Stomach (tissue), 9 donors: Measurements from ENCODE around the gene ADARB2. TPM values are rescaled to one million over a fixed set of nuclear protein-coding genes. Genes with fewer than 3 reads are reported as not detected.

Source experiments
- DNase-seq, 2 donors: peaks; one replicate each; pipeline versions ENCODE4 v3.0.0 to v3.0.0-alpha.2; 2013 to 2019
- H3K27ac ChIP-seq, 5 donors: fragments of 200-600 bp in 4 of 5; sonication (generic) in 4 of 5; one replicate each; pipeline ENCODE4 v1.5.1; 2013 to 2019; ENCODE audit warnings: mild to moderate bottlenecking in 1 of 5, moderate library complexity in 1 of 5
- H3K27me3 ChIP-seq, 3 donors: fragments of 200-600 bp; sonication (generic); one replicate each; pipeline ENCODE4 v1.5.1; 2017 to 2019; ENCODE audit warnings: mixed run types in 1 of 3
- H3K36me3 ChIP-seq, 4 donors: fragments of 200-600 bp; sonication (generic); 1 replicate in 3 of 4; 2 replicates in 1 of 4; pipeline ENCODE4 v1.5.1; 2016 to 2019
- H3K4me1 ChIP-seq, 4 donors: fragments of 200-600 bp; sonication (generic); one replicate each; pipeline ENCODE4 v1.5.1; 2016 to 2019
- H3K4me3 ChIP-seq, 4 donors: fragments of 200-600 bp; sonication (generic) in 3 of 4; one replicate each; pipeline ENCODE4 v1.5.1; 2016 to 2019; ENCODE audit warnings: mild to moderate bottlenecking in 1 of 4
- H3K9me3 ChIP-seq, 4 donors: fragments of 200-600 bp; sonication (generic); one replicate each; pipeline ENCODE4 v1.5.1; 2016 to 2019
- EP300 ChIP-seq: sonication (generic); formaldehyde crosslinking; IDR thresholded peaks from one replicate; pipeline ENCODE4 v1.6.1; 2017; ENCODE audit warnings: antibody characterized with exemption
- POLR2A ChIP-seq, 4 donors: fragments of 450-650 bp; IDR thresholded peaks; one replicate each; pipeline ENCODE4 v1.6.1; 2016; ENCODE audit warnings: antibody characterized with exemption in 4 of 4, control low read depth in 2 of 4, mild to moderate bottlenecking in 1 of 4, moderate library complexity in 1 of 4
- POLR2AphosphoS5 ChIP-seq, 3 donors: sonication (generic); formaldehyde crosslinking; IDR thresholded peaks; one replicate each; pipeline ENCODE4 v1.6.1; 2016; ENCODE audit warnings: antibody characterized with exemption in 3 of 3
- WGBS, 5 donors: extraction: QIAGEN DNeasy Blood & Tissue Kit in 3 of 5; methylation state at CpG; one replicate each; pipeline versions ENCODE4 v1.1.5 to v1.1.7; 2013 to 2018; 5-methylcytosine and 5-hydroxymethylcytosine counted together
- intact Hi-C: fragments of 100-400 bp; cut with DNase I; formaldehyde crosslinking; loops from one replicate; pipeline ENCODE4 v1.15.1; 2023; ENCODE audit warnings: low total_unique reads
- polyA plus RNA-seq, 3 donors: library from polyadenylated mRNA; stranded (reverse); fragments of 200-250 nt; gene quantifications; one replicate each; pipeline ENCODE4 v1.2.3, GENCODE V29; 2013
- total RNA-seq, 5 donors: library from RNA; depleted of rRNA; stranded (reverse); fragments of >200 nt; gene quantifications; one replicate each; pipeline versions ENCODE4 v1.1.0 to v1.2.3, GENCODE V29; 2014 to 2016
- TF ChIP-seq, protein P1 (sequence below), 7 experiments: fragments of 450-650 bp in 4 of 7; fragments of 200-600 bp in 3 of 7; sonication (generic) in 3 of 7; IDR thresholded peaks; one replicate each; pipeline ENCODE4 v1.5.1; 2016 to 2019; ENCODE audit warnings: antibody characterized with exemption in 7 of 7, control low read depth in 2 of 7, mild to moderate bottlenecking in 1 of 7
- donor health status: healthy with polysubstance abuse.
- donor health status: Bipolar disorder and iron deficiency.
- donor health status: healthy.

Gene ADARB2
- total and polyA plus RNA-seq, 8 donors, result 0.55 to 4.1 (median 1.4) TPM; not detected in 1

DNA sequence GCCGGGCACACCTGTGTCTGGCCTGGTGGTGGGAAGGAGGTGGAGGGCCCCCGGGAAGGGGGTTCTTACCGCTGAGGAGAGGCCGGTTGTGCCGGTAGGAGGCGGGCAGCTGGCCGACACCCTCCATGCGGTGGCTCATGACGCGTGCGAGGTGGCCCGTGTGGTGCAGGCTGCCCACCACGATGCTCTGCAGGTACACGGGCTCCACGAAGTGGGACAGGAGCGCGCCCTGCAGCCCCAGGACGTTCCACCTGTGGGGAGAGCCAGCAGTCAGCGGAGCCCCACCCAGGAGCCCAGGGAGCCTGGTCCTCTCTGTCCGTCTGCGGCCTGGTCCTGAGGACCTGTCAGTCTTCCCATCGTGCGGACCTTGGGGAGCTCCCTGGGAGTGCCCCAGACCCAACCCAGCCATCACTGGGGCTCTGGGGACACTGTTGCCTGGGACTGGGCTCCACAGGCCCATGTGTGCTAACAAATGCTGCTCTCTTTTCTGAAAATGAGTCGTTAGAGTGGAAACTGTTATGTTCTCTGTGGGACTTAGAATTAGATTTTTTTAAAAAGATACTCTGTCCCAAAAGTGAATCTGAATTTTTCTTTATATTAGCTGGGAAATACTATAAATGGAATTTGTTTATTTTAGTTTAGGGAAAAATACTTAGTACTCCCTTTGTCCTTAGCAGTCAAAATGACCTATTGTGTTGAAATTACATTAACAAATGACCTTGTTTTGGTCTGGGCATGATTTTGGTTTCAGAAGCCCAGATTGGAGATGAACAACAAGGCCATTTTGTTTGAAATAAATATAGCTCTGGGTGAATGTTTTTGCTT, 537.2 kb downstream of the ADARB2 start:
- H3K9me3 ChIP-seq, result no peaks in the 10 kb centered on the region
- WGBS, 5 donors, result 85 to 92% (median 91%) methylated on average over 19 to 24 of the region's 24 CpGs
- H3K27ac ChIP-seq, result no peak overlapping the region
- peak in 1 of 2 donors; percentile 18 for DNase-seq
- no peak overlapping the region for H3K4me3 ChIP-seq
- intact Hi-C loops, result no loop called here
- peaks cover 0 to 21% (median 0%) of the 10 kb centered on the region in 3 donors for H3K27me3 ChIP-seq
- no peak for TF ChIP-seq POLR2A (IDR thresholded peaks at IDR 0.05)
- TF ChIP-seq, protein P1, sequence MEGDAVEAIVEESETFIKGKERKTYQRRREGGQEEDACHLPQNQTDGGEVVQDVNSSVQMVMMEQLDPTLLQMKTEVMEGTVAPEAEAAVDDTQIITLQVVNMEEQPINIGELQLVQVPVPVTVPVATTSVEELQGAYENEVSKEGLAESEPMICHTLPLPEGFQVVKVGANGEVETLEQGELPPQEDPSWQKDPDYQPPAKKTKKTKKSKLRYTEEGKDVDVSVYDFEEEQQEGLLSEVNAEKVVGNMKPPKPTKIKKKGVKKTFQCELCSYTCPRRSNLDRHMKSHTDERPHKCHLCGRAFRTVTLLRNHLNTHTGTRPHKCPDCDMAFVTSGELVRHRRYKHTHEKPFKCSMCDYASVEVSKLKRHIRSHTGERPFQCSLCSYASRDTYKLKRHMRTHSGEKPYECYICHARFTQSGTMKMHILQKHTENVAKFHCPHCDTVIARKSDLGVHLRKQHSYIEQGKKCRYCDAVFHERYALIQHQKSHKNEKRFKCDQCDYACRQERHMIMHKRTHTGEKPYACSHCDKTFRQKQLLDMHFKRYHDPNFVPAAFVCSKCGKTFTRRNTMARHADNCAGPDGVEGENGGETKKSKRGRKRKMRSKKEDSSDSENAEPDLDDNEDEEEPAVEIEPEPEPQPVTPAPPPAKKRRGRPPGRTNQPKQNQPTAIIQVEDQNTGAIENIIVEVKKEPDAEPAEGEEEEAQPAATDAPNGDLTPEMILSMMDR (IDR thresholded peaks at IDR 0.05), result no peak
- TF ChIP-seq POLR2AphosphoS5 (IDR thresholded peaks at IDR 0.05), result no peak
- no peak for TF ChIP-seq EP300
- H3K36me3 ChIP-seq, result no peaks in the 10 kb centered on the region
- H3K4me1 ChIP-seq, result no peaks in the 10 kb centered on the region

- Histone ChIP-seq H3K4me3 (no peak overlapping the region), H3K9me3 (no peaks in the 10 kb centered on the region), H3K27ac (no peak overlapping the region), H3K36me3 (no peaks in the 10 kb centered on the region), H3K4me1 (no peaks in the 10 kb centered on the region), H3K27me3 (peaks cover 0 to 21% (median 0%) of the 10 kb centered on the region in 3 donors)
- DNase-seq, result peak in 1 of 2 donors; percentile 22
- WGBS, 5 donors, result 67 to 81% (median 81%) methylated on average over 6 to 17 of the region's 17 CpGs
- TF ChIP-seq, protein P1 (IDR thresholded peaks at IDR 0.05), result no peak
- no peak for TF ChIP-seq POLR2A (IDR thresholded peaks at IDR 0.05)
- TF ChIP-seq POLR2AphosphoS5 (IDR thresholded peaks at IDR 0.05), result no peak
- no peak for TF ChIP-seq EP300
- intact Hi-C loops, result no loop called here
Measured at GRCh38 chr10:1199345-1199673, 538.0 kb downstream of the ADARB2 start.

DNA sequence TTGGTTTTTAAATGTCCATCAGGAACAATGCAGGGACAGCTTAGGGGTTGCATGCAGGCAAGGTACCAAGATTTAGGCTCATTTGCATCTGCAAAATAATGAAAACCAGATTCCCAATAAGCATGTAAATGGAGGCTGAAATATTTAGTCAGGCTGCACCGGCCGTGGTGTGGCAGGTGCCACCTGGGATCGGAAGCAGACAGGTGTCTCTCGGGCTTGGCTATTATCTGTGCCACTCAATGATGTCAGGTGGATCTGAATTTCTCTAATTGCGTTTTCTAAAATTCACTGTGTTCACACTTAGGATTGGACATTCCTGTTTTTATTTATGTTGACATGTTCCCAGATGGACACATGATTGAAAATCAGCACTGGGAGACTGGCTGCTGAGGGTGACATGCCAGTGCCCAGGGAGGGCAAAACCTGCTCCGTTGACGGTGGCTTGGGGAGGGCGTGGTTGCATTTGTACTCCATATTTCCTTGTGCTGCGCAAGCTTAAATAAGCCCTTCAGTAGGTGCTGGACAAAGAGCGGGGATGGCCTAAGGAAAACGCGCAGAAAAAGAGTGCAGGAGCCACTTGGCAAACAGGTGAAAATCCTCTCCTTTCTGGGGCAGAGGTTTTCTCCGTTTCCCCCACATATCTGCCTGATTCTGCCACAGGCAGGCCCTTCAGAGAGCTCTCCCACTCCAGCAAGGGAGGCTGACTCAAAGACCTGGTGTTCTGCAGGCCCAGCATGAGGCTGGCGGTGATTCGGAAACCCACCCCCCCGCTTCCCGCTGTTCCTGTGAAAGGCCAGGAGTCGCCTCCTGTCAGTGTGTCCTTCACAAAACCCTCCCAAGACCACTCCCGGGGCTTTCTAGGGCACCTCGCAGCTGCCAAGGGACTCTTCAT, 538.6 kb downstream of the ADARB2 start:
- 60 to 72% (median 65%) methylated on average over 19 to 20 of the region's 20 CpGs for WGBS, 5 donors
- intact Hi-C loops, result no loop called here
- H3K4me3 ChIP-seq, result no peak overlapping the region
- no peak for TF ChIP-seq POLR2A (IDR thresholded peaks at IDR 0.05)
- no peak for TF ChIP-seq EP300
- no peak for TF ChIP-seq POLR2AphosphoS5 (IDR thresholded peaks at IDR 0.05)
- TF ChIP-seq, protein P1 (IDR thresholded peaks at IDR 0.05), result no peak
- no peaks in the 10 kb centered on the region for H3K4me1 ChIP-seq
- DNase-seq, result peak; percentile 20 to 22
- H3K27me3 ChIP-seq, result peaks cover 0 to 21% (median 0%) of the 10 kb centered on the region in 3 donors
- H3K9me3 ChIP-seq, result no peaks in the 10 kb centered on the region
- H3K27ac ChIP-seq, result no peak overlapping the region
- no peaks in the 10 kb centered on the region for H3K36me3 ChIP-seq

DNA sequence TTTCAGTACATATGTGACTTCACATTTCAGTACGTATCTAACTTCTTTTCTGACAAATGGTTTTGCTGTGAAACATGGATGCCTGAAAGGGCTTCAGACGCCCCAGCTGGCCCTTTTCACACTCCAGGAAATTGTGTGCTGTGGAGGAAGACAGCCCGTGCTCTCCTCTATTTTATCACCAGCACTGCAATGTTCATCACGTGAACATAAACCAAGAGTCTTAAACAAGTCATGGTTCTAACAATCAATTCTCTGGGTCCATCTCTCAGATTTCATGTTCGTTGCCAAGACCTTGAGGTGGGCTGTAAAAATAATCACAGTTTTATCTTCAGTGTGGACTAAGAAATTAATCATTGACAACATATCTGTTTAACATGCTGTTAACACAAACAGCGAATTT, 539.9 kb downstream of the ADARB2 start:
- no peaks in the 10 kb centered on the region for H3K36me3 ChIP-seq
- H3K27ac ChIP-seq, result no peak overlapping the region
- WGBS, 5 donors, result 14 to 31% (median 21%) methylated on average over 6 of the region's 6 CpGs
- intact Hi-C loops, result no loop called here
- H3K4me1 ChIP-seq, result no peaks in the 10 kb centered on the region
- no peak overlapping the region for H3K4me3 ChIP-seq
- peak in 1 of 2 donors; percentile 54 for DNase-seq
- TF ChIP-seq POLR2A (IDR thresholded peaks at IDR 0.05) (no peak), POLR2AphosphoS5 (IDR thresholded peaks at IDR 0.05) (no peak), EP300 (no peak)
- TF ChIP-seq, protein P1 (IDR thresholded peaks at IDR 0.05), result no peak
- H3K9me3 ChIP-seq, result no peaks in the 10 kb centered on the region
- peaks cover 0 to 21% (median 0%) of the 10 kb centered on the region in 3 donors for H3K27me3 ChIP-seq
